Eye (tissue), 1 donor: ENCODE results near the gene JCAD.
"Not testable (repeated sequence)": the region's sequence is repeated elsewhere in the genome, so short reads cannot be mapped to it uniquely, and the experiment has no call there.

ENCODE experiments used
- DNase-seq: peaks from one replicate; pipeline ENCODE4 v3.0.0-alpha.2; 2015

Gene JCAD

GRCh38 chr10:29982997-29983648 lies 76.3 kb downstream of the JCAD start:
- DNase-seq, result no peak

GRCh38 chr10:29981510-29981909 lies 77.9 kb downstream of the JCAD start:
- DNase-seq, result no peak

- DNase-seq, result no peak
Observed at GRCh38 chr10:29980084-29980483, 79.3 kb downstream of the JCAD start.

GRCh38 chr10:29979421-29979779 lies 80.0 kb downstream of the JCAD start:
- not testable (repeated sequence) for DNase-seq

- DNase-seq, result no peak
Observed at GRCh38 chr10:29977171-29977570, 82.2 kb downstream of the JCAD start.

GRCh38 chr10:29976134-29976533 lies 83.3 kb downstream of the JCAD start:
- no peak for DNase-seq

GRCh38 chr10:29974773-29975172 lies 84.6 kb downstream of the JCAD start:
- no peak for DNase-seq

- no peak for DNase-seq
Observed at GRCh38 chr10:29973921-29974320, 85.5 kb downstream of the JCAD start.

- DNase-seq, result no peak
Observed at GRCh38 chr10:29970576-29970975, 88.8 kb downstream of the JCAD start.

GRCh38 chr10:29970012-29970396 lies 89.4 kb downstream of the JCAD start:
- no peak for DNase-seq

GRCh38 chr10:29969255-29970011 lies 90.0 kb downstream of the JCAD start:
- no peak for DNase-seq

- no peak for DNase-seq
Observed at GRCh38 chr10:29968585-29968984, 90.8 kb downstream of the JCAD start.

- no peak for DNase-seq
Observed at GRCh38 chr10:29966269-29966668, 93.1 kb downstream of the JCAD start.
